IMR-90 (cell line): ENCODE measurements around the gene SAT2. TPM values are rescaled to one million over a fixed set of nuclear protein-coding genes. Genes with fewer than 3 reads are reported as not detected.
A peak's percentile ranks its signal among the peaks of the same experiment; 100 is the strongest.

Experiments used
- ATAC-seq: fragments of 200-7000 bp; cut with Tn5 transposase; 2 replicates; pipeline ENCODE4 v1.9.1; 2020; ENCODE audit warnings: low read depth, mild to moderate bottlenecking, moderate library complexity
- BruUV-seq: library from RNA; stranded (reverse); fragments of 400-500 nt; replicated peaks from 2 replicates; lab custom pipeline; 2021; lab: Mats Ljungman, UMichigan
- CTCF ChIA-PET: fragments of 300-600 bp; formaldehyde crosslinking; extraction: SDS; loops from one replicate; lab custom pipeline; 2021; ENCODE audit warnings: antibody characterized with exemption; lab: Yijun Ruan, JAX
- POLR2A ChIA-PET: fragments of 300-600 bp; sonication (Branson Sonifier 250); formaldehyde crosslinking; loops from one replicate; lab custom pipeline; 2022; ENCODE audit warnings: antibody characterized with exemption; ENCODE audit not compliant: unreplicated experiment; lab: Charles Lee
- DNase-seq: peaks from one replicate; pipeline ENCODE4 v3.0.0; 2013
- H2AFZ ChIP-seq: replicated peaks from 2 replicates; pipeline ENCODE3; 2013; ENCODE audit warnings: low read length, mild to moderate bottlenecking; ENCODE audit not compliant: poor library complexity
- H2AK5ac ChIP-seq: 2 replicates; pipeline ENCODE4 v1.6.1; 2013; ENCODE audit warnings: low read depth, low read length, inconsistent platforms
- H2AK9ac ChIP-seq: replicated peaks from 2 replicates; pipeline ENCODE3; 2013; ENCODE audit warnings: mild to moderate bottlenecking, low read depth, low read length, moderate library complexity; ENCODE audit not compliant: poor library complexity
- H2BK120ac ChIP-seq: 2 replicates; pipeline ENCODE4 v1.6.1; 2013; ENCODE audit warnings: low read depth, low read length, inconsistent platforms
- H2BK15ac ChIP-seq: 3 replicates; pipeline ENCODE4 v1.6.1; 2013; ENCODE audit warnings: low read depth, low read length, inconsistent platforms
- H2BK20ac ChIP-seq: 2 replicates; pipeline ENCODE4 v1.6.1; 2013; ENCODE audit warnings: low read depth, mild to moderate bottlenecking, inconsistent platforms, low read length, moderate library complexity
- H2BK5ac ChIP-seq: 2 replicates; pipeline ENCODE4 v1.6.1; 2013; ENCODE audit warnings: mild to moderate bottlenecking, low read depth, low read length, inconsistent platforms; ENCODE audit not compliant: poor library complexity, severe bottlenecking
- H3K14ac ChIP-seq: replicated peaks from 2 replicates; pipeline ENCODE4 v1.6.1; 2013; ENCODE audit warnings: low read depth, low read length, inconsistent platforms
- H3K18ac ChIP-seq: 2 replicates; pipeline ENCODE4 v1.6.1; 2013; ENCODE audit warnings: low read depth, low read length, control low read depth
- H3K23ac ChIP-seq: 2 replicates; pipeline ENCODE4 v1.6.1; 2013; ENCODE audit warnings: low read depth, low read length, inconsistent platforms
- H3K27ac ChIP-seq: 2 replicates; pipeline ENCODE4 v1.5.1; 2013; ENCODE audit warnings: mild to moderate bottlenecking, control low read depth, low read length; ENCODE audit not compliant: insufficient read depth
- H3K27me3 ChIP-seq: 2 replicates; pipeline ENCODE4 v1.6.1; 2013; ENCODE audit warnings: low read length; ENCODE audit not compliant: control insufficient read depth, insufficient read depth
- H3K36me3 ChIP-seq: 2 replicates; pipeline ENCODE4 v1.6.1; 2013; ENCODE audit warnings: low read length, mixed read lengths; ENCODE audit not compliant: control insufficient read depth, insufficient read depth
- H3K4ac ChIP-seq: 2 replicates; pipeline ENCODE4 v1.6.1; 2013; ENCODE audit warnings: low read depth, low read length, inconsistent platforms
- H3K4me1 ChIP-seq: 2 replicates; pipeline ENCODE4 v1.6.1; 2013; ENCODE audit warnings: low read length, mixed read lengths; ENCODE audit not compliant: control insufficient read depth, insufficient read depth
- H3K4me2 ChIP-seq: 2 replicates; pipeline ENCODE4 v1.6.1; 2013; ENCODE audit warnings: low read depth, mild to moderate bottlenecking, control low read depth, low read length, moderate library complexity
- H3K4me3 ChIP-seq: 2 replicates; pipeline ENCODE4 v1.5.1; 2013; ENCODE audit warnings: low read depth, mild to moderate bottlenecking, control low read depth, low read length, moderate library complexity; ENCODE audit not compliant: insufficient read depth
- H3K56ac ChIP-seq: 2 replicates; pipeline ENCODE4 v1.6.1; 2013; ENCODE audit warnings: low read length, inconsistent platforms; ENCODE audit not compliant: insufficient read depth; ENCODE audit errors: extremely low read depth
- H3K79me1 ChIP-seq, 2 experiments: 2 replicates each; pipeline ENCODE4 v1.6.1; 2013; ENCODE audit warnings: low read length in 2 of 2, inconsistent platforms in 1 of 2, low read depth in 1 of 2
- H3K9ac ChIP-seq: 2 replicates; pipeline ENCODE4 v1.6.1; 2013; ENCODE audit warnings: low read depth, low read length, control low read depth
- H3K9me1 ChIP-seq: 2 replicates; pipeline ENCODE4 v1.6.1; 2013; ENCODE audit warnings: low read length, inconsistent platforms; ENCODE audit not compliant: insufficient read depth
- H3K9me3 ChIP-seq: 2 replicates; pipeline ENCODE4 v1.6.1; 2013; ENCODE audit warnings: low read length; ENCODE audit not compliant: control insufficient read depth, insufficient read depth
- H4K20me1 ChIP-seq: 2 replicates; pipeline ENCODE4 v1.6.1; 2013; ENCODE audit warnings: low read length, inconsistent platforms; ENCODE audit not compliant: insufficient read depth
- H4K5ac ChIP-seq: 2 replicates; pipeline ENCODE4 v1.6.1; 2013; ENCODE audit warnings: mild to moderate bottlenecking, low read depth, low read length, control low read depth
- H4K8ac ChIP-seq, 2 experiments: 2 replicates each; pipeline ENCODE4 v1.6.1; 2013; ENCODE audit warnings: low read depth in 2 of 2, low read length in 2 of 2, control low read depth in 1 of 2, inconsistent platforms in 1 of 2
- H4K91ac ChIP-seq: 2 replicates; pipeline ENCODE4 v1.6.1; 2013; ENCODE audit warnings: low read depth, low read length, inconsistent platforms; ENCODE audit not compliant: insufficient read depth
- BHLHE40 ChIP-seq: fragments of 150-350 bp; IDR thresholded peaks from 2 replicates; pipeline ENCODE4 v1.6.1; 2016; ENCODE audit warnings: mild to moderate bottlenecking, low read depth, low read length
- FOS ChIP-seq: fragments of 150-350 bp; IDR thresholded peaks from 2 replicates; pipeline ENCODE4 v1.6.1; 2016; ENCODE audit warnings: low read depth, low read length
- MXI1 ChIP-seq: IDR thresholded peaks from 2 replicates; pipeline ENCODE4 v1.6.1; 2012; ENCODE audit warnings: low read depth, mild to moderate bottlenecking, low read length, moderate library complexity, borderline replicate concordance
- RAD21 ChIP-seq: IDR thresholded peaks from 2 replicates; pipeline ENCODE4 v1.6.1; 2012; ENCODE audit warnings: low read length, improper control_type of control experiment
- RCOR1 ChIP-seq: IDR thresholded peaks from 2 replicates; pipeline ENCODE4 v1.6.1; 2012; ENCODE audit warnings: mild to moderate bottlenecking, low read length, improper control_type of control experiment; ENCODE audit not compliant: insufficient replicate concordance
- RFX5 ChIP-seq: IDR thresholded peaks from 2 replicates; pipeline ENCODE4 v1.8.0; 2012; ENCODE audit warnings: low read depth, mild to moderate bottlenecking, low read length, moderate library complexity
- WGBS, 2 experiments: methylation state at CpG; one replicate each; pipeline versions ENCODE4 v1.1.5 to v1.1.7; 2013; ENCODE audit warnings: missing lambda C conversion rate in 2 of 2; ENCODE audit not compliant: insufficient read length in 1 of 2; ENCODE audit errors: extremely low coverage in 2 of 2; 5-methylcytosine and 5-hydroxymethylcytosine counted together
- dilution Hi-C: fragments of 300-500 bp; cut with HindIII; formaldehyde crosslinking; loops from one replicate; pipeline ENCODE4 v1.14.3; 2018; ENCODE audit warnings: low sequenced_read_pairs; ENCODE audit not compliant: unreplicated experiment
- in situ Hi-C: fragments of 300-500 bp; cut with MboI; formaldehyde crosslinking; loops from 3 replicates; pipeline ENCODE4 v1.14.3; 2019; ENCODE audit warnings: low sequenced_read_pairs, inconsistent platforms, mixed read lengths
- intact Hi-C: fragments of 100-400 bp; cut with micrococcal nuclease; formaldehyde crosslinking; loops from 2 replicates; pipeline ENCODE4 v1.10.0; 2022
- polyA plus RNA-seq, 3 experiments: library from polyadenylated mRNA; depleted of rRNA; stranded (reverse); fragments of >200 nt; gene quantifications; 2 replicates each; pipeline ENCODE4 v1.2.3, GENCODE V29; 2012; ENCODE audit warnings: low replicate concordance in 1 of 3
- total RNA-seq: library from RNA; depleted of rRNA; stranded (reverse); fragments of >200 nt; gene quantifications from 2 replicates; pipeline ENCODE4 v1.2.3, GENCODE V29; 2012

SAT2 gene
- total and polyA plus RNA-seq, 2 of the 4 experiments (the other 2 are of a cell fraction) = 20.4 to 45.9 TPM

DNA sequence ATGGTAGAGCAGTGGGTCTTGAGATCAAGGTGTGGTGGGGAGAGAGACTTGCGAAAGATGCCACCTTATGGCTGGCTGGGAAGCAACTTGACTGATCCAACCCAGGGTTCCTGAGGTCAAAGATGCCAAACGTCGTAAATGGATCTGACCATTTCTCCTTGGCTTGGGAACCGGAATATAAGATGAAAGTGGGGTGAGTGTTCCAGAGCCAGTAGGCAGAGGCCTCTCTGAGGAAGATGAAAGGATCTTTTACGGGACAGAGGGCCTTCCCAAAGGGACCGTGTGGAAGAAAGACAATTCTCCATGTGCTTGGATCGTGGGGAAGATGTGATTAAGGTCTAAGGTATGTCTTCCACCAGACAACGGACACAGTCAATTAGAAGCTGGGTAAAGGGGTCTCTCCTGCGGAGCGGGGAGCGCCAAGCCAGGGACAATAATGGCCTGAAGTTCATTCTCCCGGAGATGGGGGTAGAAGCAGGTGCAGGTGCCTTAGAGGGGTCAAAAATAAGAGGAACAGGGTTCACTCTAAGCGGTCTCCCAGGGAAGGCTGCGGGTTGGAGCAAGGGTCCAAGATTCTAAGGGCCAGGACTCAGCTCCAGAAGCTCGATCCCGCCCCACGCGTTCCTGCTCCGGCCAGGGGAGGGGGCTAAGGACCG is 13.7 kb downstream of the SAT2 start:
- no peaks in the 10 kb centered on the region for H3K27me3 ChIP-seq
- peak overlapping the region; percentile 3; the same call in 1 of the 2 replicates for H2BK120ac ChIP-seq
- H3K9me1 ChIP-seq = peaks cover 16% of the 10 kb centered on the region
- H3K18ac ChIP-seq = peak overlapping the region; percentile 6; the same call in 1 of the 2 replicates
- peak overlapping the region; percentile 78 for H3K4me3 ChIP-seq
- H3K27ac ChIP-seq = peak overlapping the region; percentile 75
- H2AFZ ChIP-seq = peak overlapping the region; percentile 91
- peaks cover 48% of the 10 kb centered on the region for H4K20me1 ChIP-seq
- peak overlapping the region; percentile 79 for H3K9ac ChIP-seq
- H2AK5ac ChIP-seq = peak overlapping the region; percentile 33
- 3% methylated on average over 9 of the region's 20 CpGs; no CpG with 5 or more reads in 1 of the 2 experiments for WGBS, 2 experiments
- no peak overlapping the region for H2BK20ac ChIP-seq
- peak overlapping the region; percentile 89 for H3K4me2 ChIP-seq
- peak; percentile 50 for DNase-seq
- ATAC-seq = no peak
- H3K23ac ChIP-seq = peak overlapping the region; percentile 14
- H2AK9ac ChIP-seq = peak overlapping the region; percentile 89
- peak overlapping the region; percentile 40 for H4K91ac ChIP-seq
- POLR2A ChIA-PET = interaction anchor here (1.3 kb wide), 1 partner anchor 30 kb away, joined by 3 read pairs; the partner anchor contains the start of gene MPDU1
- H3K4ac ChIP-seq = peak overlapping the region; percentile 85
- in situ Hi-C loops (no loop called here), dilution Hi-C loops (no loop called here), intact Hi-C loops (loop anchor here (2.0 kb wide), 1 partner anchor 73 kb away; the partner anchor contains the start of gene TP53)
- H3K9me3 ChIP-seq = no peaks in the 10 kb centered on the region
- TF ChIP-seq FOS (no peak), RCOR1 (no peak), BHLHE40 (no peak), RFX5 (no peak), MXI1 (peak; percentile 77; the same call in 1 of the 2 replicates), RAD21 (no peak)
- peaks cover 9% of the 10 kb centered on the region for H3K4me1 ChIP-seq
- H3K14ac ChIP-seq = peak overlapping the region; percentile 11
- no TSS peak for BruUV-seq
- peak overlapping the region; percentile 1 to 44; a peak in 1 of 4 replicates for H4K8ac ChIP-seq
- H3K79me1 ChIP-seq = peaks cover 36 to 51% of the 10 kb centered on the region in 2 experiments
- H4K5ac ChIP-seq = no peak overlapping the region
- H3K36me3 ChIP-seq = peaks cover 4% of the 10 kb centered on the region; the same call in 1 of the 2 replicates
- CTCF ChIA-PET = interaction anchor here (1.0 to 2.2 kb wide), 3 partner anchors 14 to 73 kb away, joined by 4 to 14 read pairs (median 12); partner anchors contain the start of genes SAT2 and TP53
- H3K56ac ChIP-seq = peak overlapping the region; percentile 36
- H2BK15ac ChIP-seq = peak overlapping the region; percentile 18; the same call in 1 of the 3 replicates
- peak overlapping the region; percentile 44 for H2BK5ac ChIP-seq
